K562 (cell line): Measurements from ENCODE around the gene CNNM4. TPM values are rescaled to one million over a fixed set of nuclear protein-coding genes. Genes with fewer than 3 reads are reported as not detected.

Experiments used
- ARID1B ChIP-seq: fragments of 450-650 bp; IDR thresholded peaks from 2 replicates; pipeline ENCODE4 v1.6.1; 2016; ENCODE audit warnings: antibody characterized with exemption, mild to moderate bottlenecking, inconsistent platforms
- ELF4 ChIP-seq: fragments of 450-650 bp; formaldehyde crosslinking; IDR thresholded peaks from 2 replicates; pipeline ENCODE4 v1.4.0; 2022; ENCODE audit warnings: missing genetic modification characterization
- ILF3 ChIP-seq: fragments of 450-650 bp; IDR thresholded peaks from 2 replicates; pipeline ENCODE4 v1.6.1; 2018; ENCODE audit warnings: antibody characterized with exemption, mild to moderate bottlenecking, moderate library complexity, borderline replicate concordance
- KDM1A ChIP-seq, 2 experiments: fragments of 450-650 bp; IDR thresholded peaks; 2 replicates each; pipeline ENCODE4 v1.6.1; 2016; ENCODE audit warnings: mild to moderate bottlenecking in 2 of 2
- L3MBTL2 ChIP-seq: fragments of 450-650 bp; IDR thresholded peaks from 2 replicates; pipeline ENCODE4 v1.6.1; 2016; ENCODE audit warnings: mild to moderate bottlenecking, moderate library complexity
- MCM5 ChIP-seq: fragments of 450-650 bp; IDR thresholded peaks from 2 replicates; pipeline ENCODE4 v1.6.1; 2016; ENCODE audit warnings: low read depth
- MTF1 ChIP-seq: fragments of 250-450 bp; sonication (Bioruptor Pico); IDR thresholded peaks from 2 replicates; pipeline ENCODE4 v1.9.0; 2021; ENCODE audit warnings: moderate library complexity, mild to moderate bottlenecking, inconsistent platforms, borderline replicate concordance
- NFXL1 ChIP-seq: fragments of 450-650 bp; formaldehyde crosslinking; IDR thresholded peaks from 2 replicates; pipeline ENCODE4 v1.4.0; 2021; ENCODE audit warnings: mild to moderate bottlenecking
- PHF8 ChIP-seq: fragments of 200-600 bp; sonication (generic); IDR thresholded peaks from 2 replicates; pipeline ENCODE4 v1.6.1; 2012; ENCODE audit warnings: mixed run types, mild to moderate bottlenecking, inconsistent platforms, low read length, moderate library complexity, borderline replicate concordance
- PHTF2 ChIP-seq: fragments of 250-450 bp; sonication (Bioruptor Pico); IDR thresholded peaks from 2 replicates; pipeline ENCODE4 v1.5.0; 2021; ENCODE audit warnings: mild to moderate bottlenecking
- POLR2AphosphoS2 ChIP-seq: IDR thresholded peaks from 2 replicates; pipeline ENCODE4 v1.6.1; 2012; ENCODE audit warnings: low read length, improper control_type of control experiment
- RBFOX2 ChIP-seq: fragments of 200-400 bp; formaldehyde crosslinking; IDR thresholded peaks from 2 replicates; pipeline ENCODE4 v1.6.1; 2017; ENCODE audit warnings: low read depth, mild to moderate bottlenecking, low read length, moderate library complexity
- SNAPC5 ChIP-seq: fragments of 250-450 bp; sonication (Bioruptor Pico); IDR thresholded peaks from 2 replicates; pipeline ENCODE4 v1.8.0; 2021; ENCODE audit warnings: moderate library complexity, mild to moderate bottlenecking, inconsistent platforms
- SNRNP70 ChIP-seq: fragments of 200-400 bp; formaldehyde crosslinking; optimal IDR thresholded peaks from 2 replicates; pipeline ENCODE3; 2017; ENCODE audit warnings: low read depth, low read length
- SOX6 ChIP-seq: fragments of 450-650 bp; IDR thresholded peaks from 2 replicates; pipeline ENCODE4 v1.6.1; 2014; ENCODE audit warnings: mild to moderate bottlenecking
- TCF3 ChIP-seq: sonication (generic); formaldehyde crosslinking; IDR thresholded peaks from 2 replicates; pipeline ENCODE4 v1.4.0; 2020; ENCODE audit warnings: mild to moderate bottlenecking, missing genetic modification reagents
- ZC3H4 ChIP-seq: sonication (generic); formaldehyde crosslinking; IDR thresholded peaks from 2 replicates; pipeline ENCODE4 v1.9.0; 2021; ENCODE audit warnings: missing genetic modification reagents, borderline replicate concordance
- ZKSCAN1 ChIP-seq: fragments of 150-350 bp; IDR thresholded peaks from 2 replicates; pipeline ENCODE4 v1.6.1; 2016; ENCODE audit warnings: low read depth, low read length
- ZNF124 ChIP-seq: sonication (generic); formaldehyde crosslinking; IDR thresholded peaks from 2 replicates; pipeline ENCODE4 v1.8.1; 2022; ENCODE audit warnings: missing genetic modification reagents
- ZNF75A ChIP-seq: fragments of 450-650 bp; formaldehyde crosslinking; IDR thresholded peaks from 2 replicates; pipeline ENCODE4 v1.4.0; 2020; ENCODE audit warnings: mild to moderate bottlenecking
- polyA plus RNA-seq, 8 experiments: library from polyadenylated mRNA; depleted of rRNA in 4 of 8; stranded (reverse) in 5 of 8; unstranded in 3 of 8; fragments of >200 nt; fragmentation: Nextera tagmentation in 2 of 8; fragmentation: Illumina TruSeq in 1 of 8; extraction: Ambion mirVana in 2 of 8; extraction: Trizol in 1 of 8; gene quantifications; 2 replicates each; pipeline versions ENCODE4 v1.2.1 to v1.2.3, GENCODE V29; 2011 to 2014; ENCODE audit warnings: inconsistent platforms in 1 of 8, missing spikeins in 1 of 8
- total RNA-seq, 7 experiments: library from RNA; depleted of rRNA in 6 of 7; stranded (reverse); fragments of >200 nt in 6 of 7; fragmentation: Illumina TruSeq in 2 of 7; extraction: Trizol in 2 of 7; gene quantifications; 2 replicates each; pipeline versions ENCODE4 v1.2.1 to v1.2.3, GENCODE V29; 2011 to 2021; ENCODE audit warnings: low replicate concordance in 1 of 7
- TF ChIP-seq, protein P1 (sequence below): fragments of 250-450 bp; sonication (Bioruptor Pico); IDR thresholded peaks from 2 replicates; pipeline ENCODE4 v1.4.0; 2020; ENCODE audit warnings: mild to moderate bottlenecking
- TF ChIP-seq, protein P2 (sequence below): fragments of 250-450 bp; sonication (Bioruptor Pico); IDR thresholded peaks from 2 replicates; pipeline ENCODE4 v1.4.0; 2020; ENCODE audit warnings: mild to moderate bottlenecking, moderate library complexity, borderline replicate concordance
- TF ChIP-seq, protein P3 (sequence below): sonication (generic); formaldehyde crosslinking; IDR thresholded peaks from 2 replicates; pipeline ENCODE4 v1.9.0; 2022; ENCODE audit warnings: mild to moderate bottlenecking, missing genetic modification reagents

Gene CNNM4
- total and polyA plus RNA-seq, 9 of the 15 experiments (the other 6 are each of a cell fraction or from before 2014, with no cell fraction given) = 0.96 to 6.3 (median 2.8) TPM

DNA sequence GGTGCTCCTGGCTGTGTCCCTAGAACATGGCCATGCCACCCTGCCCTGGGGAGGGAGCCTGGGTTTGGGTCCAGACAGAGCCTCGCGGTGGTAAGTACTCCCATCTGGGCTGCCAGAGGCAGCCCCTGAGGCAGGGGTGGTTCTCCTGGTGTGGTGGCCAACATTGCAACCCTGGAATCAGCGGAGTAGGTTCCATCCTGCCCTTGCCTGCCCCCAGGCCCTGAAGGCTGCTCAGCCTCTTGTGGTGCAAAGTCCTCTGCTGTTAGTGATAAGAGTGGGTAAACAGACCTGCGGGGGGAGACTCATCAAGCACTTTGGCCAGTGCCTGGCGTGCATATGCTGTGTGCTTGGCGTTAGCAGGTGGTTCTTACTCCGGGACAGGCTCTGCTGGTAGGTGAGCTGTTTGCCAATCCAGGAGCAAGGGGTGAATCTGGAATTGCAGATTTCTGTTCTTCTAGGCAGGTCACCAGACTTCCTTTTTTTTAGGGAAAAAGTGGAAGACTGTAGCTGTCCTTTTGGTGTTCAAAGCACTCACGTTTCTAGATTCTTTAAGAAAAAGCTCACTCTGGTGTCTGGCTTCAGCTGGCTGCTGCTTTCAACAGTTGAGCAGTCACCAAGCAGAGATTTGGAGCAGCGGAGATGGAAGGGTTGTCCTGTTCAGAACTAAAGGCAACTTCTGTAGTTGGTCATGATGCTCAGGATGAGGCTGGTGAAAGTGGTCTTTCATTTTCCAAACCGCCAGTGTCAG is 58.6 kb downstream of the CNNM4 start (continued):
- TF ChIP-seq, protein P1, sequence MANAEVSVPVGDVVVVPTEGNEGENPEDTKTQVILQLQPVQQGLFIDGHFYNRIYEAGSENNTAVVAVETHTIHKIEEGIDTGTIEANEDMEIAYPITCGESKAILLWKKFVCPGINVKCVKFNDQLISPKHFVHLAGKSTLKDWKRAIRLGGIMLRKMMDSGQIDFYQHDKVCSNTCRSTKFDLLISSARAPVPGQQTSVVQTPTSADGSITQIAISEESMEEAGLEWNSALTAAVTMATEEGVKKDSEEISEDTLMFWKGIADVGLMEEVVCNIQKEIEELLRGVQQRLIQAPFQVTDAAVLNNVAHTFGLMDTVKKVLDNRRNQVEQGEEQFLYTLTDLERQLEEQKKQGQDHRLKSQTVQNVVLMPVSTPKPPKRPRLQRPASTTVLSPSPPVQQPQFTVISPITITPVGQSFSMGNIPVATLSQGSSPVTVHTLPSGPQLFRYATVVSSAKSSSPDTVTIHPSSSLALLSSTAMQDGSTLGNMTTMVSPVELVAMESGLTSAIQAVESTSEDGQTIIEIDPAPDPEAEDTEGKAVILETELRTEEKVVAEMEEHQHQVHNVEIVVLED (CRISPR knock-in tag) = no peak
- TF ChIP-seq TCF3 (CRISPR knock-in tag) (peak; percentile 84), MCM5 (no peak), L3MBTL2 (peak; percentile 48), PHTF2 (no peak), ARID1B (peak; percentile 82), PHF8 (no peak), ZNF124 (CRISPR knock-in tag) (no peak), SNRNP70 (no peak), SOX6 (no peak), ILF3 (no peak), SNAPC5 (CRISPR knock-in tag) (no peak), NFXL1 (CRISPR knock-in tag) (no peak), KDM1A (IDR thresholded peaks at IDR 0.05) (peak in 1 of 2 experiments; percentile 56; a peak in 2 of 4 replicates), MTF1 (CRISPR knock-in tag) (no peak), ZC3H4 (CRISPR knock-in tag) (no peak), RBFOX2 (no peak), ZKSCAN1 (no peak), ELF4 (CRISPR knock-in tag) (no peak), ZNF75A (CRISPR knock-in tag) (no peak), POLR2AphosphoS2 (no peak)
- TF ChIP-seq, protein P2, sequence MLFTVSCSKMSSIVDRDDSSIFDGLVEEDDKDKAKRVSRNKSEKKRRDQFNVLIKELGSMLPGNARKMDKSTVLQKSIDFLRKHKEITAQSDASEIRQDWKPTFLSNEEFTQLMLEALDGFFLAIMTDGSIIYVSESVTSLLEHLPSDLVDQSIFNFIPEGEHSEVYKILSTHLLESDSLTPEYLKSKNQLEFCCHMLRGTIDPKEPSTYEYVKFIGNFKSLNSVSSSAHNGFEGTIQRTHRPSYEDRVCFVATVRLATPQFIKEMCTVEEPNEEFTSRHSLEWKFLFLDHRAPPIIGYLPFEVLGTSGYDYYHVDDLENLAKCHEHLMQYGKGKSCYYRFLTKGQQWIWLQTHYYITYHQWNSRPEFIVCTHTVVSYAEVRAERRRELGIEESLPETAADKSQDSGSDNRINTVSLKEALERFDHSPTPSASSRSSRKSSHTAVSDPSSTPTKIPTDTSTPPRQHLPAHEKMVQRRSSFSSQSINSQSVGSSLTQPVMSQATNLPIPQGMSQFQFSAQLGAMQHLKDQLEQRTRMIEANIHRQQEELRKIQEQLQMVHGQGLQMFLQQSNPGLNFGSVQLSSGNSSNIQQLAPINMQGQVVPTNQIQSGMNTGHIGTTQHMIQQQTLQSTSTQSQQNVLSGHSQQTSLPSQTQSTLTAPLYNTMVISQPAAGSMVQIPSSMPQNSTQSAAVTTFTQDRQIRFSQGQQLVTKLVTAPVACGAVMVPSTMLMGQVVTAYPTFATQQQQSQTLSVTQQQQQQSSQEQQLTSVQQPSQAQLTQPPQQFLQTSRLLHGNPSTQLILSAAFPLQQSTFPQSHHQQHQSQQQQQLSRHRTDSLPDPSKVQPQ = no peak
- TF ChIP-seq, protein P3, sequence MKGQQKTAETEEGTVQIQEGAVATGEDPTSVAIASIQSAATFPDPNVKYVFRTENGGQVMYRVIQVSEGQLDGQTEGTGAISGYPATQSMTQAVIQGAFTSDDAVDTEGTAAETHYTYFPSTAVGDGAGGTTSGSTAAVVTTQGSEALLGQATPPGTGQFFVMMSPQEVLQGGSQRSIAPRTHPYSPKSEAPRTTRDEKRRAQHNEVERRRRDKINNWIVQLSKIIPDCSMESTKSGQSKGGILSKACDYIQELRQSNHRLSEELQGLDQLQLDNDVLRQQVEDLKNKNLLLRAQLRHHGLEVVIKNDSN (CRISPR knock-in tag) = no peak
